Ishikawa (cell line): ENCODE data around the gene FOXN3.

ENCODE experiments used
- CEBPB ChIP-seq: IDR thresholded peaks from 2 replicates; pipeline ENCODE4 v1.6.1; 2012
- CREB1 ChIP-seq: IDR thresholded peaks from 2 replicates; pipeline ENCODE4 v1.6.1; 2012; ENCODE audit warnings: low read depth
- TEAD4 ChIP-seq: IDR thresholded peaks from 2 replicates; pipeline ENCODE4 v1.6.1; 2012
- TF ChIP-seq, protein P1 (sequence below): IDR thresholded peaks from 2 replicates; pipeline ENCODE4 v1.6.1; 2012

DNA sequence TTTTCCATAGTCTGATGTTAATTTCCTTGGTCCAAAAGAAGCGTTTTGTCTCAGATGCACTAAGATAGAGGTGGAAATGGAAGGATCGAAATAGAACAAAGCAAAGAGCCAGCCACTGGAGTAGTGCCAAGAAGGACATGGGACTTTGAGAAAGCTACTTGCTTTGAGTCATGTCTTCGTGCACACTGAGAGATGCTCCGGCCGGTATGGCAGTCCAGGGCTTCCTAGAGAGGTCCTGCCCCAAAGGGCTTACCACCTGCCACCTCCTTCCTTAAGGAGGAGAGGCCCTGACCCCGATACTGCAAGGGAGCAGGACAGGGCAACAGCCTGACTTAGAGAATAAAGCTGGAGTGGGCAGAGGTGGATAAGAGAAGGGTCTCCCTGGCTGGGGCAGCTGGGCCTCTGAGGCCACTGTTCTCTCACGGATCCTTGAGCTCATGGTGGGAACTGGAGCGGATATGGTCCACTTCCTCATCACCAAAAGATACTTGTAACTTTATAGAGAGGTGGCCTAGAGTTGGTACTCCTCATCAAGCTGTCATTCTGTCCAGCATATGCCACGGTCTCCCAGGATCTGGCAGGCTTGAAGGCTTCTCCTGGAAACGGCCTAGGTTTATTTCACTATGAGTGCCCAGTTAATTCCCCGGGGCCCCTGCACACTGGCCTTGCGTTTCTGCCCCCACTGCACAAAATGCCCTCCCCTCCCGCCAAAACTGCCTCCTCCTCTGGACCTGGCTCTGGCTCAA is 57.4 kb downstream of the FOXN3 start:
- TF ChIP-seq CEBPB = no peak
- TF ChIP-seq, protein P1, sequence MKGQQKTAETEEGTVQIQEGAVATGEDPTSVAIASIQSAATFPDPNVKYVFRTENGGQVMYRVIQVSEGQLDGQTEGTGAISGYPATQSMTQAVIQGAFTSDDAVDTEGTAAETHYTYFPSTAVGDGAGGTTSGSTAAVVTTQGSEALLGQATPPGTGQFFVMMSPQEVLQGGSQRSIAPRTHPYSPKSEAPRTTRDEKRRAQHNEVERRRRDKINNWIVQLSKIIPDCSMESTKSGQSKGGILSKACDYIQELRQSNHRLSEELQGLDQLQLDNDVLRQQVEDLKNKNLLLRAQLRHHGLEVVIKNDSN = no peak
- no peak for TF ChIP-seq TEAD4
- TF ChIP-seq CREB1 = no peak
